B cell (primary cell): ENCODE results near the gene LCN10. TPM values are rescaled to one million over a fixed set of nuclear protein-coding genes. Genes with fewer than 3 reads are reported as not detected.

Experiments
- ATAC-seq: fragments of 200-7000 bp; cut with Tn5 transposase; one replicate; pipeline ENCODE4 v1.10.0; 2021; ENCODE audit warnings: low read depth, mild to moderate bottlenecking, moderate number of reproducible peaks, moderate library complexity
- CTCF ChIA-PET: fragments of 350-600 bp; sonication (Branson Sonifier 250); formaldehyde crosslinking; loops from one replicate; lab custom pipeline; 2021; ENCODE audit warnings: antibody characterized with exemption, inconsistent platforms; lab: Charles Lee
- POLR2A ChIA-PET: fragments of 350-600 bp; sonication (Branson Sonifier 250); formaldehyde crosslinking; loops from one replicate; lab custom pipeline; 2021; ENCODE audit warnings: antibody characterized with exemption; lab: Charles Lee
- DNase-seq: peaks from one replicate; pipeline ENCODE4 v3.0.0; 2013
- H2AFZ ChIP-seq: 2 replicates; pipeline ENCODE4 v1.6.1; 2012; ENCODE audit warnings: mild to moderate bottlenecking, low read depth, low read length; ENCODE audit not compliant: insufficient read depth, poor library complexity, severe bottlenecking
- H3K27ac ChIP-seq, 2 donors: 1 replicate in 1 of 2; 2 replicates in 1 of 2; pipeline ENCODE4 v1.5.1; 2012 to 2013; ENCODE audit warnings: low read length in 2 of 2, mild to moderate bottlenecking in 2 of 2, moderate library complexity in 1 of 2
- H3K27me3 ChIP-seq, 4 experiments: fragments of 200-600 bp in 1 of 4; sonication (generic) in 1 of 4; replicated peaks in 1 of 4; 1 replicate in 2 of 4; 2 replicates in 2 of 4; pipeline versions ENCODE4 v1.6.1 to v1.7.0; 2013 to 2016; ENCODE audit warnings: low read length in 3 of 4, mild to moderate bottlenecking in 2 of 4, mixed read lengths in 1 of 4, moderate library complexity in 1 of 4; ENCODE audit not compliant: insufficient read depth in 4 of 4, control insufficient read depth in 3 of 4; ENCODE audit errors: control extremely low read depth in 1 of 4
- H3K36me3 ChIP-seq, 2 experiments: replicated peaks in 1 of 2; 1 replicate in 1 of 2; 2 replicates in 1 of 2; pipeline versions ENCODE4 v1.6.1 to v1.7.1; 2013; ENCODE audit warnings: low read length in 1 of 2; ENCODE audit not compliant: insufficient read depth in 2 of 2, control insufficient read depth in 1 of 2; ENCODE audit errors: control extremely low read depth in 1 of 2, extremely low read depth in 1 of 2
- H3K4me1 ChIP-seq, 2 donors: fragments of 200-600 bp in 1 of 2; sonication (generic) in 1 of 2; 1 replicate in 1 of 2; 2 replicates in 1 of 2; pipeline versions ENCODE4 v1.5.1 to v1.6.1; 2013 to 2017; ENCODE audit warnings: low read length in 2 of 2; ENCODE audit not compliant: control insufficient read depth in 2 of 2, insufficient read depth in 2 of 2
- H3K4me2 ChIP-seq: replicated peaks from 2 replicates; pipeline ENCODE3; 2012; ENCODE audit warnings: mild to moderate bottlenecking, low read depth, low read length; ENCODE audit not compliant: poor library complexity, severe bottlenecking
- H3K4me3 ChIP-seq, 5 experiments: fragments of 200-600 bp in 1 of 5; sonication (generic) in 1 of 5; 1 replicate in 3 of 5; 2 replicates in 2 of 5; pipeline versions ENCODE4 v1.5.1 to v1.7.0; 2011 to 2016; ENCODE audit warnings: low read length in 4 of 5, mild to moderate bottlenecking in 4 of 5, low read depth in 2 of 5, control low read depth in 1 of 5, moderate library complexity in 1 of 5; ENCODE audit not compliant: insufficient read depth in 1 of 5; ENCODE audit errors: control extremely low read depth in 1 of 5, extremely low read depth in 1 of 5
- H3K79me2 ChIP-seq: fragments of 200-600 bp; sonication (generic); one replicate; pipeline ENCODE4 v1.6.0; 2016; ENCODE audit warnings: low read length; ENCODE audit not compliant: control insufficient read depth, insufficient read depth
- H3K9ac ChIP-seq: fragments of 200-600 bp; sonication (generic); 2 replicates; pipeline ENCODE4 v1.6.1; 2017; ENCODE audit warnings: mild to moderate bottlenecking, low read length, moderate library complexity
- H3K9me3 ChIP-seq, 3 donors: one replicate each; pipeline versions ENCODE4 v1.6.1 to v1.7.1; 2013; ENCODE audit warnings: low read length in 2 of 3; ENCODE audit not compliant: control insufficient read depth in 2 of 3, insufficient read depth in 1 of 3; ENCODE audit errors: control extremely low read depth in 1 of 3
- H4K20me1 ChIP-seq: 2 replicates; pipeline ENCODE4 v1.6.0; 2012; ENCODE audit warnings: mild to moderate bottlenecking, low read length; ENCODE audit not compliant: insufficient read depth, control insufficient read depth, poor library complexity, severe bottlenecking
- H3K27ac Mint-ChIP-seq: one replicate; pipeline ENCODE4 v1.8.0; 2021; ENCODE audit warnings: mixed read lengths
- H3K27me3 Mint-ChIP-seq: one replicate; pipeline ENCODE4 v1.8.0; 2021; ENCODE audit warnings: mixed read lengths
- H3K4me1 Mint-ChIP-seq: one replicate; pipeline ENCODE4 v1.8.0; 2021; ENCODE audit warnings: mixed read lengths
- H3K4me3 Mint-ChIP-seq: one replicate; pipeline ENCODE4 v1.8.0; 2021; ENCODE audit warnings: mixed read lengths
- H3K9me3 Mint-ChIP-seq: one replicate; pipeline ENCODE4 v1.8.0; 2022; ENCODE audit warnings: mixed read lengths; ENCODE audit not compliant: insufficient read depth
- CTCF ChIP-seq: fragments of 200-600 bp; IDR thresholded peaks from one replicate; pipeline ENCODE4 v1.8.0; 2022; ENCODE audit warnings: antibody characterized with exemption, mild to moderate bottlenecking
- EZH2 ChIP-seq: IDR thresholded peaks from 2 replicates; pipeline ENCODE4 v1.6.1; 2012; ENCODE audit warnings: borderline replicate concordance, low read depth, mild to moderate bottlenecking, moderate library complexity, low read length; ENCODE audit not compliant: insufficient read depth, poor library complexity, severe bottlenecking
- WGBS: methylation state at CpG from one replicate; pipeline ENCODE4 v1.1.5; 2013; ENCODE audit warnings: missing lambda C conversion rate; ENCODE audit not compliant: insufficient coverage; 5-methylcytosine and 5-hydroxymethylcytosine counted together
- intact Hi-C: fragments of 100-400 bp; cut with micrococcal nuclease; formaldehyde crosslinking; loops from one replicate; pipeline ENCODE4 v1.10.0; 2022
- polyA plus RNA-seq: library from polyadenylated mRNA; depleted of rRNA; stranded (reverse); fragments of >200 nt; gene quantifications from 2 replicates; pipeline ENCODE4 v1.2.3, GENCODE V29; 2012
- total RNA-seq, 2 donors: library from RNA; stranded (reverse); fragments of 120-200 nt in 1 of 2; gene quantifications; 1 replicate in 1 of 2; 2 replicates in 1 of 2; pipeline versions ENCODE4 v1.2.3 to v1.2.4, GENCODE V29; 2013 to 2022

The LCN10 gene
- total and polyA plus RNA-seq, 2 donors (not counting 1 experiment from before 2014, with no cell fraction given): 76.3 to 93.0 TPM

DNA sequence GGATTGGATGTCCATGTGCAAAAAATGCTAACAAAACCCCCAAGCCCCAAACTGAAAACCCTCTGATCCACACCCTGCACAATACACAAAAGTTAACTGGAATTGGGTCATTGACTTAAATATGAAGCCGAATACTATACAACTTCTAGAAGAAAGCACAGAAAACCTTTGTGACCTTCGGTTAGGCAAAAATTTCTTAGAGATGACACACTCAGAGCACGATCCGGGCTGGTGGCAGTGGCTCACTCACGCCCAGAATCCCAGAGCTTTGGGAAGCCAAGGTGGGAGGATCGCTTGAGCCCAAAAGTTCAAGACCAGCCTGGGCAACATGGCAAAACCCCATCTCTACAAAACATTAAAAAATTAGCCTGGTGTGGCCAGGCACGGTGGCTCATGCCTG, 32.2 kb downstream of the LCN10 start:
- peaks cover 31 to 33% of the 10 kb centered on the region in 2 donors for H3K4me1 ChIP-seq
- intact Hi-C loops: loop anchor here (10.0 kb wide), 1 partner anchor 46 kb away; the partner anchor contains the start of gene EGFL7
- Mint-ChIP-seq H3K4me3 (peak overlapping the region; percentile 29), H3K27ac (no peak overlapping the region), H3K9me3 (no peaks in the 10 kb centered on the region), H3K4me1 (peaks cover 18% of the 10 kb centered on the region), H3K27me3 (peaks cover 23% of the 10 kb centered on the region)
- ATAC-seq: no peak
- H3K9ac ChIP-seq: no peak overlapping the region
- CTCF ChIA-PET: interaction anchor here (0.7 kb wide), 1 partner anchor 132 kb away, joined by 3 read pairs; no protein-coding TSS in a partner anchor
- no peaks in the 10 kb centered on the region for H3K79me2 ChIP-seq
- H3K4me3 ChIP-seq: no peak overlapping the region
- peaks cover 0 to 4% (median 0%) of the 10 kb centered on the region in 3 donors for H3K9me3 ChIP-seq
- peaks cover 0 to 39% (median 6%) of the 10 kb centered on the region in 4 experiments for H3K27me3 ChIP-seq
- TF ChIP-seq EZH2: no peak
- TF ChIP-seq CTCF: no peak
- no peak overlapping the region for H3K27ac ChIP-seq
- H2AFZ ChIP-seq: no peak overlapping the region
- POLR2A ChIA-PET: no interaction called here
- H4K20me1 ChIP-seq: no peaks in the 10 kb centered on the region
- no peak overlapping the region for H3K4me2 ChIP-seq
- WGBS: 92% methylated on average over 7 of the region's 7 CpGs
- no peaks in the 10 kb centered on the region for H3K36me3 ChIP-seq
- DNase-seq: no peak

DNA sequence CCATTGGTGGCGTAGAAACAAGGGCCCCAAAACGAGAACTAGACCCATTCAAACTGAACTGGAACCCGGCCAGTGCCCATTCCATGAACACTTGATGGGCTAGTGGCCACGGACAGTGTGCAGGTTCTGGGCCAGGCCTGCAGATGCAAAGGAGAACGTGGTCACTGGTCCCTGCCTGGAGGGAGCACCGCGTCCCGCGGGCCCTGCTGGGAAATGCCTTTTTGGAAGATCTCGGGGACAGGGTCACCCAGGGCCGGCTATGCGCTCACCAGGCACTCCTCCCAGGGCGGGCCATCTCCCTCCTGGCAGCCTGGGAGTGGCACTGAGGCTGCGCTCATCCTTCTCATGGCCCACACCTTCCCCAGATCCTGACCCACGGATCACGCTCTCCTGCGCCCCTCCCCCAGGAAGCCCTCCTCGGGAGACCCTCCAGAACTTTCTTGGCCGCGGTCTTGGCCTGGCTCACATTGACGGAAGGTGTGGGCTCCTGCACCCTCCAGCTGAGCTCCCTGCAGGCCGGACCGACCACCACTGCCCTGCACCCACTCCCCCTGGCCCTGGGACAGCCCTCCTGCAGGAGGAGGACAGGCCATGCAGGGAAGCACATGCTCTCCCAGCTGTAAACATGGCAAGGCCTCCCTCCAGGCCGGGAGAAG, 33.2 kb downstream of the LCN10 start:
- ChIA-PET POLR2A (no interaction called here), CTCF (no interaction called here)
- no peak for DNase-seq
- Histone ChIP-seq H3K27me3 (peaks cover 0 to 36% (median 6%) of the 10 kb centered on the region in 4 experiments), H3K79me2 (no peaks in the 10 kb centered on the region), H3K27ac (no peak overlapping the region), H3K4me2 (no peak overlapping the region), H2AFZ (no peak overlapping the region), H3K4me1 (peaks cover 24 to 25% of the 10 kb centered on the region in 2 donors), H3K9me3 (peaks cover 0 to 4% (median 0%) of the 10 kb centered on the region in 3 donors), H3K4me3 (no peak overlapping the region), H3K9ac (no peak overlapping the region), H3K36me3 (no peaks in the 10 kb centered on the region), H4K20me1 (no peaks in the 10 kb centered on the region)
- Mint-ChIP-seq H3K4me1 (peaks cover 17% of the 10 kb centered on the region), H3K9me3 (no peaks in the 10 kb centered on the region), H3K27me3 (peaks cover 27% of the 10 kb centered on the region), H3K27ac (no peak overlapping the region), H3K4me3 (no peak overlapping the region)
- intact Hi-C loops: loop anchor here (10.0 kb wide), 1 partner anchor 45 kb away; the partner anchor contains the start of gene EGFL7
- TF ChIP-seq CTCF (no peak), EZH2 (no peak)
- no peak for ATAC-seq
- 95% methylated on average over 24 of the region's 24 CpGs for WGBS
